ENCODE measurements around the gene ASCC3.

DNA sequence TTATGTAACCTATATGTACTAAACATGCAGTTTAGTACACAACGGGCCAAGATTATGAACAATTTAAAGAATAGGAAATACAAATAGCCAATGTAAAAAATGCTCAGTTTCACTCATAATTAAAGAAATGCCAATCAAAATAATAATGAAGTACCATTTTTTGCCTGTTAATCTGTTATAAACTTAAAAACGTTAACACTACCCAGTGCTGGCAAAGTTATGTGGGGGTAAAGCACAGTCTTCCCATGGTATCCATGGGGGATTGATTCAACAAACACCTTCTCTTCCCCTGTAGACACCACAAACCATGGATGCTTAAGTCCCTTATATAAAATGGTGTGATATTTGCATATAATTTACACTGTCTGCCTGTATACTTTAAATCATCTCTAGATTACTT lies 211.1 kb downstream of the ASCC3 start:
- TF ChIP-seq, protein P1, sequence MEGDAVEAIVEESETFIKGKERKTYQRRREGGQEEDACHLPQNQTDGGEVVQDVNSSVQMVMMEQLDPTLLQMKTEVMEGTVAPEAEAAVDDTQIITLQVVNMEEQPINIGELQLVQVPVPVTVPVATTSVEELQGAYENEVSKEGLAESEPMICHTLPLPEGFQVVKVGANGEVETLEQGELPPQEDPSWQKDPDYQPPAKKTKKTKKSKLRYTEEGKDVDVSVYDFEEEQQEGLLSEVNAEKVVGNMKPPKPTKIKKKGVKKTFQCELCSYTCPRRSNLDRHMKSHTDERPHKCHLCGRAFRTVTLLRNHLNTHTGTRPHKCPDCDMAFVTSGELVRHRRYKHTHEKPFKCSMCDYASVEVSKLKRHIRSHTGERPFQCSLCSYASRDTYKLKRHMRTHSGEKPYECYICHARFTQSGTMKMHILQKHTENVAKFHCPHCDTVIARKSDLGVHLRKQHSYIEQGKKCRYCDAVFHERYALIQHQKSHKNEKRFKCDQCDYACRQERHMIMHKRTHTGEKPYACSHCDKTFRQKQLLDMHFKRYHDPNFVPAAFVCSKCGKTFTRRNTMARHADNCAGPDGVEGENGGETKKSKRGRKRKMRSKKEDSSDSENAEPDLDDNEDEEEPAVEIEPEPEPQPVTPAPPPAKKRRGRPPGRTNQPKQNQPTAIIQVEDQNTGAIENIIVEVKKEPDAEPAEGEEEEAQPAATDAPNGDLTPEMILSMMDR (IDR thresholded peaks at IDR 0.05; ENCODE audit: poor library complexity), result no peak
- TF ChIP-seq EZH2 (IDR thresholded peaks at IDR 0.05; ENCODE audit: borderline replicate concordance) (no peak), EZH2phosphoT487 (IDR thresholded peaks at IDR 0.05; ENCODE audit: low read depth, severe bottlenecking, unreplicated experiment) (no peak)

Data from hepatocyte (in vitro differentiated cells).